Neural cell (in vitro differentiated cells): Measurements from ENCODE around the gene ERP27.

ENCODE experiments used
- EP300 ChIP-seq: fragments of 450-650 bp; conservative IDR thresholded peaks from 2 replicates; pipeline ENCODE4 v1.6.1; 2014; ENCODE audit warnings: antibody characterized with exemption, mild to moderate bottlenecking, moderate library complexity; ENCODE audit not compliant: poor library complexity, severe bottlenecking
- EZH2 ChIP-seq: fragments of 200-600, 300-800 bp; shearing (Covaris generic), sonication (generic); IDR thresholded peaks from 2 replicates; pipeline ENCODE4 v1.6.1; 2014; ENCODE audit warnings: antibody characterized with exemption, low read length, borderline replicate concordance, mild to moderate bottlenecking; ENCODE audit not compliant: insufficient read depth, poor library complexity, severe bottlenecking
- MXI1 ChIP-seq: fragments of 450-650 bp; conservative IDR thresholded peaks from 2 replicates; pipeline ENCODE4 v1.6.1; 2014; ENCODE audit warnings: antibody characterized with exemption, mild to moderate bottlenecking; ENCODE audit not compliant: poor library complexity, severe bottlenecking
- POLR2AphosphoS5 ChIP-seq: IDR thresholded peaks from 2 replicates; pipeline ENCODE4 v1.6.1; 2012
- RAD21 ChIP-seq: fragments of 450-650 bp; conservative IDR thresholded peaks from 2 replicates; pipeline ENCODE4 v1.6.1; 2014; ENCODE audit warnings: antibody characterized with exemption, mild to moderate bottlenecking, moderate library complexity
- TAF1 ChIP-seq: IDR thresholded peaks from 2 replicates; pipeline ENCODE4 v1.6.1; 2012; ENCODE audit warnings: low read depth
- TF ChIP-seq, protein P1 (sequence below): fragments of 450-650 bp; IDR thresholded peaks from 2 replicates; pipeline ENCODE4 v1.5.1; 2014; ENCODE audit warnings: antibody characterized with exemption, mild to moderate bottlenecking, moderate library complexity; ENCODE audit not compliant: poor library complexity, severe bottlenecking
- TF ChIP-seq, protein P2 (sequence below): IDR thresholded peaks from 2 replicates; pipeline ENCODE4 v1.6.1; 2012; ENCODE audit warnings: borderline replicate concordance

GRCh38 chr12:14885718-14886221 lies 52.6 kb downstream of the ERP27 start, which contains the start of gene MGP:
- TF ChIP-seq, protein P1, sequence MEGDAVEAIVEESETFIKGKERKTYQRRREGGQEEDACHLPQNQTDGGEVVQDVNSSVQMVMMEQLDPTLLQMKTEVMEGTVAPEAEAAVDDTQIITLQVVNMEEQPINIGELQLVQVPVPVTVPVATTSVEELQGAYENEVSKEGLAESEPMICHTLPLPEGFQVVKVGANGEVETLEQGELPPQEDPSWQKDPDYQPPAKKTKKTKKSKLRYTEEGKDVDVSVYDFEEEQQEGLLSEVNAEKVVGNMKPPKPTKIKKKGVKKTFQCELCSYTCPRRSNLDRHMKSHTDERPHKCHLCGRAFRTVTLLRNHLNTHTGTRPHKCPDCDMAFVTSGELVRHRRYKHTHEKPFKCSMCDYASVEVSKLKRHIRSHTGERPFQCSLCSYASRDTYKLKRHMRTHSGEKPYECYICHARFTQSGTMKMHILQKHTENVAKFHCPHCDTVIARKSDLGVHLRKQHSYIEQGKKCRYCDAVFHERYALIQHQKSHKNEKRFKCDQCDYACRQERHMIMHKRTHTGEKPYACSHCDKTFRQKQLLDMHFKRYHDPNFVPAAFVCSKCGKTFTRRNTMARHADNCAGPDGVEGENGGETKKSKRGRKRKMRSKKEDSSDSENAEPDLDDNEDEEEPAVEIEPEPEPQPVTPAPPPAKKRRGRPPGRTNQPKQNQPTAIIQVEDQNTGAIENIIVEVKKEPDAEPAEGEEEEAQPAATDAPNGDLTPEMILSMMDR: no peak
- TF ChIP-seq POLR2AphosphoS5 (no peak), EZH2 (no peak), TAF1 (no peak), EP300 (no peak), RAD21 (no peak), MXI1 (no peak)
- TF ChIP-seq, protein P2, sequence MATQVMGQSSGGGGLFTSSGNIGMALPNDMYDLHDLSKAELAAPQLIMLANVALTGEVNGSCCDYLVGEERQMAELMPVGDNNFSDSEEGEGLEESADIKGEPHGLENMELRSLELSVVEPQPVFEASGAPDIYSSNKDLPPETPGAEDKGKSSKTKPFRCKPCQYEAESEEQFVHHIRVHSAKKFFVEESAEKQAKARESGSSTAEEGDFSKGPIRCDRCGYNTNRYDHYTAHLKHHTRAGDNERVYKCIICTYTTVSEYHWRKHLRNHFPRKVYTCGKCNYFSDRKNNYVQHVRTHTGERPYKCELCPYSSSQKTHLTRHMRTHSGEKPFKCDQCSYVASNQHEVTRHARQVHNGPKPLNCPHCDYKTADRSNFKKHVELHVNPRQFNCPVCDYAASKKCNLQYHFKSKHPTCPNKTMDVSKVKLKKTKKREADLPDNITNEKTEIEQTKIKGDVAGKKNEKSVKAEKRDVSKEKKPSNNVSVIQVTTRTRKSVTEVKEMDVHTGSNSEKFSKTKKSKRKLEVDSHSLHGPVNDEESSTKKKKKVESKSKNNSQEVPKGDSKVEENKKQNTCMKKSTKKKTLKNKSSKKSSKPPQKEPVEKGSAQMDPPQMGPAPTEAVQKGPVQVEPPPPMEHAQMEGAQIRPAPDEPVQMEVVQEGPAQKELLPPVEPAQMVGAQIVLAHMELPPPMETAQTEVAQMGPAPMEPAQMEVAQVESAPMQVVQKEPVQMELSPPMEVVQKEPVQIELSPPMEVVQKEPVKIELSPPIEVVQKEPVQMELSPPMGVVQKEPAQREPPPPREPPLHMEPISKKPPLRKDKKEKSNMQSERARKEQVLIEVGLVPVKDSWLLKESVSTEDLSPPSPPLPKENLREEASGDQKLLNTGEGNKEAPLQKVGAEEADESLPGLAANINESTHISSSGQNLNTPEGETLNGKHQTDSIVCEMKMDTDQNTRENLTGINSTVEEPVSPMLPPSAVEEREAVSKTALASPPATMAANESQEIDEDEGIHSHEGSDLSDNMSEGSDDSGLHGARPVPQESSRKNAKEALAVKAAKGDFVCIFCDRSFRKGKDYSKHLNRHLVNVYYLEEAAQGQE: no peak
